ENCODE results near the gene TBCD. TPM values are rescaled to one million over a fixed set of nuclear protein-coding genes. Genes with fewer than 3 reads are reported as not detected.

TBCD gene
- total RNA-seq, 1 experiment from 2014 or later, result 94.6 TPM

- Histone ChIP-seq H3K27me3 (replicated peaks; ENCODE audit: control insufficient read depth, insufficient read depth, low read length) (no peaks in the 10 kb centered on the region), H3K36me3 (ENCODE audit: control insufficient read depth, insufficient read depth, low read length) (no peaks in the 10 kb centered on the region), H3K4me1 (peaks cover 5% of the 10 kb centered on the region; the same call in 1 of the 2 replicates), H3K9me3 (no peaks in the 10 kb centered on the region), H3K4me3 (ENCODE audit: low read depth, low read length) (no peak overlapping the region)
- TF ChIP-seq CTCF (IDR thresholded peaks at IDR 0.05; ENCODE audit: insufficient read depth in 1 of 2, low read depth in 1 of 2, low read length in 1 of 2, severe bottlenecking in 1 of 2, unreplicated experiment in 1 of 2), result no peak
- BruUV-seq (replicated peaks), result no TSS peak
- CTCF ChIA-PET, result no interaction called here
- Mint-ChIP-seq H3K27me3 (ENCODE audit: insufficient read depth, unreplicated experiment) (no peaks in the 10 kb centered on the region), H3K9me3 (ENCODE audit: unreplicated experiment) (no peaks in the 10 kb centered on the region), H3K27ac (ENCODE audit: unreplicated experiment) (no peak overlapping the region), H3K4me1 (ENCODE audit: low read depth, unreplicated experiment) (peaks cover 7% of the 10 kb centered on the region), H3K36me3 (ENCODE audit: insufficient read depth, unreplicated experiment) (peaks cover 17% of the 10 kb centered on the region), H3K4me3 (ENCODE audit: unreplicated experiment) (no peak overlapping the region)
- DNase-seq, result no peak
- intact Hi-C loops (cut with micrococcal nuclease; ENCODE audit: unreplicated experiment), result no loop called here
- POLR2A ChIA-PET, result no interaction called here
Observed at GRCh38 chr17:82865774-82866395, 114.0 kb downstream of the TBCD start.

- Mint-ChIP-seq H3K27ac (ENCODE audit: unreplicated experiment) (no peak overlapping the region), H3K4me3 (ENCODE audit: unreplicated experiment) (no peak overlapping the region), H3K4me1 (ENCODE audit: low read depth, unreplicated experiment) (peaks cover 7% of the 10 kb centered on the region), H3K9me3 (ENCODE audit: unreplicated experiment) (no peaks in the 10 kb centered on the region), H3K36me3 (ENCODE audit: insufficient read depth, unreplicated experiment) (peaks cover 12% of the 10 kb centered on the region), H3K27me3 (ENCODE audit: insufficient read depth, unreplicated experiment) (no peaks in the 10 kb centered on the region)
- Histone ChIP-seq H3K4me3 (ENCODE audit: low read depth, low read length) (no peak overlapping the region), H3K9me3 (no peaks in the 10 kb centered on the region), H3K27me3 (replicated peaks; ENCODE audit: control insufficient read depth, insufficient read depth, low read length) (no peaks in the 10 kb centered on the region), H3K4me1 (peaks cover 5% of the 10 kb centered on the region; the same call in 1 of the 2 replicates), H3K36me3 (ENCODE audit: control insufficient read depth, insufficient read depth, low read length) (no peaks in the 10 kb centered on the region)
- no peak for TF ChIP-seq CTCF (IDR thresholded peaks at IDR 0.05; ENCODE audit: insufficient read depth in 1 of 2, low read depth in 1 of 2, low read length in 1 of 2, severe bottlenecking in 1 of 2, unreplicated experiment in 1 of 2)
- DNase-seq, result no peak
- no TSS peak for BruUV-seq (replicated peaks)
- ChIA-PET CTCF (no interaction called here), POLR2A (no interaction called here)
- intact Hi-C loops (cut with micrococcal nuclease; ENCODE audit: unreplicated experiment), result no loop called here
Observed at GRCh38 chr17:82866590-82867191, 114.8 kb downstream of the TBCD start.

GRCh38 chr17:82867763-82868325 is 116.0 kb downstream of the TBCD start:
- DNase-seq, result no peak
- Mint-ChIP-seq H3K4me1 (ENCODE audit: low read depth, unreplicated experiment) (peaks cover 3% of the 10 kb centered on the region), H3K27me3 (ENCODE audit: insufficient read depth, unreplicated experiment) (no peaks in the 10 kb centered on the region), H3K4me3 (ENCODE audit: unreplicated experiment) (no peak overlapping the region), H3K9me3 (ENCODE audit: unreplicated experiment) (no peaks in the 10 kb centered on the region), H3K27ac (ENCODE audit: unreplicated experiment) (no peak overlapping the region), H3K36me3 (ENCODE audit: insufficient read depth, unreplicated experiment) (peaks cover 11% of the 10 kb centered on the region)
- H3K4me3 ChIP-seq (ENCODE audit: low read depth, low read length), result no peak overlapping the region
- H3K4me1 ChIP-seq, result peaks cover 2% of the 10 kb centered on the region; the same call in 1 of the 2 replicates
- ChIA-PET CTCF (no interaction called here), POLR2A (no interaction called here)
- no TSS peak for BruUV-seq (replicated peaks)
- TF ChIP-seq CTCF (IDR thresholded peaks at IDR 0.05; ENCODE audit: insufficient read depth in 1 of 2, low read depth in 1 of 2, low read length in 1 of 2, severe bottlenecking in 1 of 2, unreplicated experiment in 1 of 2), result no peak
- H3K36me3 ChIP-seq (ENCODE audit: control insufficient read depth, insufficient read depth, low read length), result no peaks in the 10 kb centered on the region
- intact Hi-C loops (cut with micrococcal nuclease; ENCODE audit: unreplicated experiment), result no loop called here
- no peaks in the 10 kb centered on the region for H3K9me3 ChIP-seq
- no peaks in the 10 kb centered on the region for H3K27me3 ChIP-seq (replicated peaks; ENCODE audit: control insufficient read depth, insufficient read depth, low read length)

All from Caco-2 (cell line).